Eye (tissue), 1 donor: ENCODE results near the gene APOC1.
"Not testable (repeated sequence)": the region's sequence is repeated elsewhere in the genome, so short reads cannot be mapped to it uniquely, and the experiment has no call there.

Experiments
- DNase-seq: peaks from one replicate; pipeline ENCODE4 v3.0.0-alpha.2; 2015

The APOC1 gene

DNA sequence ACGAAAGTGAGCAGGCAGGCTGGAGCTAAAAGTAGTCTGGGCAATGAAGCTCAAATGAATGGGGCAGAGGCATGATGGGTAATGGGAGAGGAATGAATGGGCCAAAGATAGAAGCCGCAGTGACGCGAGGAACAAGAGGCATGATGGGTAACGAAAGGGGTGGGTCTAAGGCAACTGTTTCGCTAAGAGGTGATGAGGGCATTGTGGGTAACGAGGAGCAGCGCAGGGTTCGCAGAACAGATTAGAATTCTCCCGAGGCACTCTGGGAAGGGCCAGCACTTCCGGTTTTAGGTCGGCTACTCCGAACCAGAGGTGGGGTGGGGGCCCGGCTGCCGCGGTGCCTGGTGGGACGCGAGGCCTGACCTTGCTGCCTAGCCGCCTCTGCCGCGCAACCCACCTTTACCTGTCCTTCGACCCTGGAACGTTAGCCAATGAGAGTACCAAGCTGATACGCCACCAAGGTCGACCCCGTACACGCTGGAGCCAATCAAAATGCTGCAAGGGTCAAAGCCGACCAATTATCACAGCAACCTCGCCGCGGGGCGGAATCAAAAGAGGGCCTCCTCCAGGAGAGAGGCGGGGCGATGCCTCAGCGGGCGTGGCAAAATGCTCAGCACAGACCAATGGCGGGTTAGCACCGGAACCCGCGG lies 23.9 kb upstream of the APOC1 start:
- DNase-seq = peak; percentile 99

DNA sequence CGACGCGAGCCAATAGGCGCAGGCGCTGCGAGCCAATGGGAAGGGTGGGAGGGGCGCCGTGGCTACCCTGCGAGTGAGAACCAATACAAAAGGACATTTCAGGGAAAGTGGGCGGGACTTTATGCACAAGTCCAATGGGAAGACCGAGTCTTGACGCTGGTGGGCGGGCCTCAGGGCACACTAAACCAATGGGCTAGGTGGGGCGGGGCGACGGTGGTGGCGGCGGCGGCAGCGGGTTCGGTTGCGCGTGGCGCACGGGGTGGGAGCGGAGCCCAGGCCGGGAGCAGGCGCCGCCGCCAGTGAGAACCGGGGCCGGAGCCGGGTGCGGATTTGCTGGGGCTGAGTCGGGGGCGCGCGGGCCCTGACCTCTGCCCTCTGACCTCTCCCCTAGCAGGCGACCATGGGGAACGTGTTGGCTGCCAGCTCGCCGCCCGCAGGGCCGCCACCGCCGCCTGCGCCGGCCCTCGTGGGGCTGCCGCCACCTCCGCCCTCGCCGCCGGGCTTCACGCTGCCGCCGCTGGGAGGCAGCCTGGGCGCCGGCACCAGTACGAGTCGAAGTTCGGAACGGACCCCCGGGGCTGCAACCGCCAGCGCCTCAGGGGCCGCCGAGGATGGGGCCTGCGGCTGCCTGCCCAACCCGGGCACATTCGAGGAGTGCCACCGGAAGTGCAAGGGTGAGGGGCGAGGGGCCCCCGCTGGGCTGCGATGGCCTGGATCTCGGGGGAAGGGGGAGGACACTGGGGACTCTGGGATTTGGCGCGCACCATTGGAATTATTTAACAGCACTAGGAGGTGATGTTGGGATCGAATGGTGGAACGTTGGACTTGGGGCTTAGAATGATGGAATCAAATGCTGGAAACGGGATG lies 23.2 kb upstream of the APOC1 start, which contains the start of gene TOMM40:
Gene TOMM40 (plus strand): TSS at position 239 of the 867 bp plus-strand sequence. CDS start 162 bp downstream, at position 401.
- DNase-seq = peak; percentile 100

DNA sequence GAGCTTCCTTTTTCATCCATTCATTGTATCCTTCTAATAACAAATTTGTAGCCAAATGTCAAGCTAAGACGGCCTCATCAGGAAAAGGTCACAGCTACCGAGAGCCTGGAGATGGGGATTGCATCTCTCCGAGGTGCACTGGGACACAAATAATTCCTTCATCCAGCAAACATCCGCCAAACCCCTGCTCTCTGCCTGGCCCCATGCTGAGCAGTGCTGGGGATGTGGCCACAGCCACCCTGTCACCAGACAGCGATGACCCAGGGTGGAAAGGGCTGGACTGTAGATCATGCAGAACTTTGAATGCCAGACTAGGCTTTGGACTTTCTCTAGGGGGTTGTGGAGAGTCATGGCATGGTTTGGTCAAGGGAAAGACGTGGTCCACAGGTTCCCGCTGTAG lies 21.5 kb upstream of the APOC1 start:
- no peak for DNase-seq

- DNase-seq = no peak
These were observed 20.9 kb upstream of the APOC1 start for GRCh38 chr19:44893332-44894051.

DNA sequence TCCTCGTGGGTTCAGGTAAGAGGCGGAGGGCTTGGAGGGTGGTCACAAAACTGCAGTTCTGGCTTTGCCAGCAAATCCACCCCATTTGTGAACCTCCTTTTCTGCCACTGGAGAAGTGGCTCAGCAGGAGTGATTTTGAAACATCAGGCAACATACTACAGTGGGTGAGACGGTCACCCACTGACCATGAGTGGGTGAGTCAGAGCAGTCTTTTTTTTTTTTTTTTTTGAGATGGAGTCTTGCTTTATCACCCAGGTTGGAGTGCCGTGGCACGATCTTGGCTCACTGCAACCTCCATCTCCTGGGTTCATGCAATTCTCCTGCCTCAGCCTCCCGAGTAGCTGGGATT lies 20.4 kb upstream of the APOC1 start:
- no peak for DNase-seq

GRCh38 chr19:44894946-44895345 lies 19.5 kb upstream of the APOC1 start:
- DNase-seq = no peak

DNA sequence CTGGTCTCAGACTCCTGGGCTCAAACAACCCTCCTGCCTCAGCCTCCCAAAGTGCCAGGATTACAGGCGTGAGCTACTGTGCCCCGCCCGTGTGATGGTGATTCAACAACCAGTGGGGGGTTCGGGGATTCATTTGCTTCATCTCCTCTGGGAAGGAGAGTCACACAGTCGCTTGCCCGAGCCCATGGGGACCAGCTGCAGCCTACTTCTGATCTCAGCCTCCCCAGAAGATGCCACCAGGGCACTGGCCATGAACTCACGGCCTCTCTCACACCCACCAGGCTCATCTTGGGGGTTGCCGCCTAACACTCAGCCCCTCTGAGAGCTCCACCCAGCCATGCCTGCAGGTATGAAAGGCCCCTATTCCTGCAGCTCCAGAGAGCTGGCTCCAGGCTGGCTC lies 16.6 kb upstream of the APOC1 start:
- DNase-seq = no peak

GRCh38 chr19:44900328-44901244 lies 13.8 kb upstream of the APOC1 start:
- DNase-seq = no peak

- no peak for DNase-seq
These were observed 11.2 kb upstream of the APOC1 start for GRCh38 chr19:44903216-44903601.

GRCh38 chr19:44903602-44904425 lies 10.6 kb upstream of the APOC1 start:
- peak; percentile 91 for DNase-seq

DNA sequence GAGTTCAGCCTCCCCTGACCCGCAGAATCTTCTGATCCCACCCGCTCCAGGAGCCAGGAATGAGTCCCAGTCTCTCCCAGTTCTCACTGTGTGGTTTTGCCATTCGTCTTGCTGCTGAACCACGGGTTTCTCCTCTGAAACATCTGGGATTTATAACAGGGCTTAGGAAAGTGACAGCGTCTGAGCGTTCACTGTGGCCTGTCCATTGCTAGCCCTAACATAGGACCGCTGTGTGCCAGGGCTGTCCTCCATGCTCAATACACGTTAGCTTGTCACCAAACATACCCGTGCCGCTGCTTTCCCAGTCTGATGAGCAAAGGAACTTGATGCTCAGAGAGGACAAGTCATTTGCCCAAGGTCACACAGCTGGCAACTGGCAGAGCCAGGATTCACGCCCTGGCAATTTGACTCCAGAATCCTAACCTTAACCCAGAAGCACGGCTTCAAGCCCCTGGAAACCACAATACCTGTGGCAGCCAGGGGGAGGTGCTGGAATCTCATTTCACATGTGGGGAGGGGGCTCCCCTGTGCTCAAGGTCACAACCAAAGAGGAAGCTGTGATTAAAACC lies 9.9 kb upstream of the APOC1 start:
- no peak for DNase-seq

DNA sequence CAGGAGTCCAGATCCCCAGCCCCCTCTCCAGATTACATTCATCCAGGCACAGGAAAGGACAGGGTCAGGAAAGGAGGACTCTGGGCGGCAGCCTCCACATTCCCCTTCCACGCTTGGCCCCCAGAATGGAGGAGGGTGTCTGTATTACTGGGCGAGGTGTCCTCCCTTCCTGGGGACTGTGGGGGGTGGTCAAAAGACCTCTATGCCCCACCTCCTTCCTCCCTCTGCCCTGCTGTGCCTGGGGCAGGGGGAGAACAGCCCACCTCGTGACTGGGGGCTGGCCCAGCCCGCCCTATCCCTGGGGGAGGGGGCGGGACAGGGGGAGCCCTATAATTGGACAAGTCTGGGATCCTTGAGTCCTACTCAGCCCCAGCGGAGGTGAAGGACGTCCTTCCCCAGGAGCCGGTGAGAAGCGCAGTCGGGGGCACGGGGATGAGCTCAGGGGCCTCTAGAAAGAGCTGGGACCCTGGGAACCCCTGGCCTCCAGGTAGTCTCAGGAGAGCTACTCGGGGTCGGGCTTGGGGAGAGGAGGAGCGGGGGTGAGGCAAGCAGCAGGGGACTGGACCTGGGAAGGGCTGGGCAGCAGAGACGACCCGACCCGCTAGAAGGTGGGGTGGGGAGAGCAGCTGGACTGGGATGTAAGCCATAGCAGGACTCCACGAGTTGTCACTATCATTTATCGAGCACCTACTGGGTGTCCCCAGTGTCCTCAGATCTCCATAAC lies 8.8 kb upstream of the APOC1 start, which contains the start of gene APOE:
Gene APOE (plus strand): TSS at position 360 of the 724 bp plus-strand sequence. CDS start 829 bp downstream, outside the sequence.
- peak; percentile 52 for DNase-seq

- DNase-seq = no peak
These were observed 6.8 kb upstream of the APOC1 start for GRCh38 chr19:44907613-44908012.

GRCh38 chr19:44908074-44908835 lies 6.2 kb upstream of the APOC1 start:
- no peak for DNase-seq

DNA sequence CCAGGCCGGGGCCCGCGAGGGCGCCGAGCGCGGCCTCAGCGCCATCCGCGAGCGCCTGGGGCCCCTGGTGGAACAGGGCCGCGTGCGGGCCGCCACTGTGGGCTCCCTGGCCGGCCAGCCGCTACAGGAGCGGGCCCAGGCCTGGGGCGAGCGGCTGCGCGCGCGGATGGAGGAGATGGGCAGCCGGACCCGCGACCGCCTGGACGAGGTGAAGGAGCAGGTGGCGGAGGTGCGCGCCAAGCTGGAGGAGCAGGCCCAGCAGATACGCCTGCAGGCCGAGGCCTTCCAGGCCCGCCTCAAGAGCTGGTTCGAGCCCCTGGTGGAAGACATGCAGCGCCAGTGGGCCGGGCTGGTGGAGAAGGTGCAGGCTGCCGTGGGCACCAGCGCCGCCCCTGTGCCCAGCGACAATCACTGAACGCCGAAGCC lies 5.6 kb upstream of the APOC1 start:
- DNase-seq = no peak

DNA sequence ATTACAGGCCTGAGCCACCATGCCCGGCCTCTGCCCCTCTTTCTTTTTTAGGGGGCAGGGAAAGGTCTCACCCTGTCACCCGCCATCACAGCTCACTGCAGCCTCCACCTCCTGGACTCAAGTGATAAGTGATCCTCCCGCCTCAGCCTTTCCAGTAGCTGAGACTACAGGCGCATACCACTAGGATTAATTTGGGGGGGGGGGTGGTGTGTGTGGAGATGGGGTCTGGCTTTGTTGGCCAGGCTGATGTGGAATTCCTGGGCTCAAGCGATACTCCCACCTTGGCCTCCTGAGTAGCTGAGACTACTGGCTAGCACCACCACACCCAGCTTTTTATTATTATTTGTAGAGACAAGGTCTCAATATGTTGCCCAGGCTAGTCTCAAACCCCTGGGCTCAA lies 4.6 kb upstream of the APOC1 start:
- DNase-seq = no peak

DNA sequence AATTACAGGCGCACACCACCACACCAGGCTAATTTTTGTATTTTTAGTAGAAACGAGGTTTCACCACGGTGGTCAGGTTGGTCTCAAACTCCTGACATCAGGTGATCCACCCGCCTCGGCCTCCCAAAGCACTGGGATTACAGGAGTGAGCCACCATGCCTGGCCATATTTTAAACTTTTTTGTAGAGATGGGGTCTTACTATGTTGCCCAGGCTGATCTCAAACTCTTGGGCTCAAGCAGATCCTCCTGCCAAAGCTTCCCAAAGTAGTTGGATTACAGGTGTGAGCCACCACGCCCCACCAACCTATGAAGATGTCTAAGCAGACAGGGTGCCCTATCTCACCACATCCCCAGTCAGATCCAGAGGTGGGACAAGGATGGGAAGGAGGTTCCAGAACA lies 2.5 kb upstream of the APOC1 start:
- not testable (repeated sequence) for DNase-seq

DNA sequence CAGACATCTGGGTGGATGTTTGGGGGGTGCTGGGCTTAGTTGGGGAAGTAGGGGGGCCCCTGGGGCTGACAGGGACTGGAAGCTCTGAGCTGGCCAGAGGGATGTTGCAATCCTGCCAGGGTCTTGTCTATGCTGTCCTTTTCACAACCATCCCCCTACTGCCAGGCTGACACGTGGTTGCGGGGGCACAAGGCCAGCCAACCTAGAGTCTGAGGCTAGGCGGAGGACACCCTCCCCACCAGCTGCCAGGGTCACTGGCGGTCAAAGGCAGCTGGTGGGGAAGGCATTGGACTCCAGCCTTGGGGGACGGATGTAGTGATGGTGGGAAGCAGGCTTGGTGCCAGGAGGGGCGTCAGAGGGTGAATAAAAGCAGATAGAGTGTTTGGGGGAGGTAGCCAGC lies 1.6 kb upstream of the APOC1 start:
- no peak for DNase-seq
